Choroid plexus epithelial cell (primary cell): ENCODE data around the gene LNX1.
A peak's percentile ranks its signal among the peaks of the same experiment; 100 is the strongest.

Source experiments
- DNase-seq: peaks from one replicate; pipeline ENCODE4 v3.0.0-alpha.2; 2010; ENCODE audit warnings: low read depth
- H3K4me3 ChIP-seq: 2 replicates; pipeline ENCODE4 v1.5.1; 2011; ENCODE audit warnings: low read depth, mild to moderate bottlenecking, control low read depth, low read length, moderate library complexity
- CTCF ChIP-seq: conservative IDR thresholded peaks from 2 replicates; pipeline ENCODE4 v1.5.1; 2011; ENCODE audit warnings: low read depth, mild to moderate bottlenecking, control low read depth, inconsistent platforms, low read length, moderate library complexity

Gene LNX1

GRCh38 chr4:53465281-53465680, 126.0 kb downstream of the LNX1 start:
- DNase-seq, result peak; percentile 53
- TF ChIP-seq CTCF, result no peak
- H3K4me3 ChIP-seq, result no peak overlapping the region

- TF ChIP-seq CTCF, result no peak
- no peak for DNase-seq
- H3K4me3 ChIP-seq, result no peak overlapping the region
Observed at GRCh38 chr4:53463340-53463739, 127.9 kb downstream of the LNX1 start.

- no peak for TF ChIP-seq CTCF
- peak; percentile 35 for DNase-seq
- H3K4me3 ChIP-seq, result no peak overlapping the region
Observed at GRCh38 chr4:53461244-53461643, 130.0 kb downstream of the LNX1 start.

GRCh38 chr4:53459548-53459947, 131.7 kb downstream of the LNX1 start:
- peak; percentile 71 for DNase-seq
- H3K4me3 ChIP-seq, result no peak overlapping the region

GRCh38 chr4:53456178-53456577, 135.1 kb downstream of the LNX1 start:
- no peak for DNase-seq
- TF ChIP-seq CTCF, result no peak
- H3K4me3 ChIP-seq, result no peak overlapping the region

More at GRCh38 chr4:53459548-53459947, 131.7 kb downstream of the LNX1 start:
- TF ChIP-seq CTCF, result no peak

- no peak for TF ChIP-seq CTCF
- no peak for DNase-seq
- H3K4me3 ChIP-seq, result no peak overlapping the region
Observed at GRCh38 chr4:53455766-53456165, 135.5 kb downstream of the LNX1 start.

- no peak for TF ChIP-seq CTCF
- H3K4me3 ChIP-seq, result no peak overlapping the region
- peak; percentile 12 for DNase-seq
Observed at GRCh38 chr4:53453385-53453784, 137.9 kb downstream of the LNX1 start.
